Esophagus muscularis mucosa (tissue), 4 donors: ENCODE measurements around the gene CPED1. TPM values are rescaled to one million over a fixed set of nuclear protein-coding genes. Genes with fewer than 3 reads are reported as not detected.
"Not testable (repeated sequence)": the region's sequence is repeated elsewhere in the genome, so short reads cannot be mapped to it uniquely, and the experiment has no call there.

Source experiments
- DNase-seq: peaks from one replicate; pipeline ENCODE4 v3.0.0-alpha.2; 2017; ENCODE audit errors: extremely low spot score
- H3K27ac ChIP-seq, 4 donors: fragments of 200-600 bp; sonication (generic); replicated peaks in 1 of 4; 1 replicate in 3 of 4; 2 replicates in 1 of 4; pipeline ENCODE4 v1.5.1; 2016 to 2019; ENCODE audit warnings: mild to moderate bottlenecking in 1 of 4
- H3K27me3 ChIP-seq, 4 donors: fragments of 200-600 bp; sonication (generic); one replicate each; pipeline versions ENCODE4 v1.5.1 to v1.6.0; 2016 to 2019
- H3K36me3 ChIP-seq, 4 donors: fragments of 200-600 bp; sonication (generic); one replicate each; pipeline ENCODE4 v1.5.1; 2016 to 2019
- H3K4me1 ChIP-seq, 4 donors: fragments of 200-600 bp; sonication (generic); one replicate each; pipeline ENCODE4 v1.5.1; 2016 to 2019
- H3K4me3 ChIP-seq, 4 donors: fragments of 200-600 bp; sonication (generic); 1 replicate in 2 of 4; 2 replicates in 2 of 4; pipeline ENCODE4 v1.5.1; 2016 to 2019; ENCODE audit warnings: mild to moderate bottlenecking in 4 of 4, moderate library complexity in 1 of 4
- H3K9me3 ChIP-seq, 4 donors: fragments of 200-600 bp; sonication (generic); 1 replicate in 3 of 4; 2 replicates in 1 of 4; pipeline ENCODE4 v1.5.1; 2016 to 2019
- EP300 ChIP-seq: sonication (generic); formaldehyde crosslinking; IDR thresholded peaks from one replicate; pipeline ENCODE4 v1.6.1; 2017; ENCODE audit warnings: antibody characterized with exemption
- POLR2A ChIP-seq: fragments of 450-650 bp; IDR thresholded peaks from one replicate; pipeline ENCODE4 v1.6.1; 2017; ENCODE audit warnings: antibody characterized with exemption, moderate library complexity, mild to moderate bottlenecking, low read depth
- POLR2AphosphoS5 ChIP-seq, 2 donors: sonication (generic); formaldehyde crosslinking; IDR thresholded peaks; one replicate each; pipeline ENCODE4 v1.6.1; 2017; ENCODE audit warnings: antibody characterized with exemption in 2 of 2
- WGBS: methylation state at CpG from one replicate; pipeline ENCODE4 v1.1.5; 2018; 5-methylcytosine and 5-hydroxymethylcytosine counted together
- intact Hi-C: fragments of 100-400 bp; cut with DNase I; formaldehyde crosslinking; loops from one replicate; pipeline ENCODE4 v1.15.1; 2023
- total RNA-seq, 4 donors: library from RNA; depleted of rRNA; stranded (reverse); fragments of >200 nt; gene quantifications; one replicate each; pipeline versions ENCODE4 v1.1.0 to v1.2.1, GENCODE V29; 2016
- TF ChIP-seq, protein P1 (sequence below), 3 experiments: fragments of 200-600 bp in 2 of 3; fragments of 450-650 bp in 1 of 3; sonication (generic) in 2 of 3; IDR thresholded peaks; one replicate each; pipeline ENCODE4 v1.5.1; 2017 to 2019; ENCODE audit warnings: antibody characterized with exemption in 3 of 3, mild to moderate bottlenecking in 2 of 3, moderate library complexity in 1 of 3

CPED1 gene
- total RNA-seq, 4 donors from 2014 or later = 28.1 to 81.8 (median 32.0) TPM

DNA sequence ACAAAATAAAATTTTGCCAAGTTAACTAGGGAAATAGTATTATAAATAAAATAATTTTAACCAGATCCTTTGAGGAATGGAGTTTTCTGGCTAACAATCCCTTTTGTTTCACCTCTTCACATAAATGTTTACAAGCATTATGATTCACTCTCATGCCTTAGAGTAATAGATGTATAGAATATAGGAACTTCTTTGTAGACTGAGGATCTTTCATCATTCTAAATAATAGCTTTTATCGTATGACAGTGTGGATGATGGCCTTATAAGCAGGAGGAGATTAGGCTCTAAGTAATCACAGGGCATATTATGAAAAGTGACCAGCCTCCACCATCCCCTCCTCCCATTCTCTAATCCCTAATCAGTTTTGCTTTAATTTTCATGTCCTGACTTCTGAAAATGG, 24.4 kb upstream of the CPED1 start:
- Histone ChIP-seq H3K36me3 (peaks cover 13 to 51% (median 38%) of the 10 kb centered on the region in 4 donors), H3K4me1 (peaks cover 5 to 12% (median 9%) of the 10 kb centered on the region in 4 donors), H3K27ac (no peak overlapping the region), H3K9me3 (no peaks in the 10 kb centered on the region), H3K4me3 (no peak overlapping the region), H3K27me3 (no peaks in the 10 kb centered on the region)
- WGBS = 75% methylated on average over 1 of the region's 1 CpG
- intact Hi-C loops = no loop called here
- no peak for DNase-seq
- TF ChIP-seq, protein P1, sequence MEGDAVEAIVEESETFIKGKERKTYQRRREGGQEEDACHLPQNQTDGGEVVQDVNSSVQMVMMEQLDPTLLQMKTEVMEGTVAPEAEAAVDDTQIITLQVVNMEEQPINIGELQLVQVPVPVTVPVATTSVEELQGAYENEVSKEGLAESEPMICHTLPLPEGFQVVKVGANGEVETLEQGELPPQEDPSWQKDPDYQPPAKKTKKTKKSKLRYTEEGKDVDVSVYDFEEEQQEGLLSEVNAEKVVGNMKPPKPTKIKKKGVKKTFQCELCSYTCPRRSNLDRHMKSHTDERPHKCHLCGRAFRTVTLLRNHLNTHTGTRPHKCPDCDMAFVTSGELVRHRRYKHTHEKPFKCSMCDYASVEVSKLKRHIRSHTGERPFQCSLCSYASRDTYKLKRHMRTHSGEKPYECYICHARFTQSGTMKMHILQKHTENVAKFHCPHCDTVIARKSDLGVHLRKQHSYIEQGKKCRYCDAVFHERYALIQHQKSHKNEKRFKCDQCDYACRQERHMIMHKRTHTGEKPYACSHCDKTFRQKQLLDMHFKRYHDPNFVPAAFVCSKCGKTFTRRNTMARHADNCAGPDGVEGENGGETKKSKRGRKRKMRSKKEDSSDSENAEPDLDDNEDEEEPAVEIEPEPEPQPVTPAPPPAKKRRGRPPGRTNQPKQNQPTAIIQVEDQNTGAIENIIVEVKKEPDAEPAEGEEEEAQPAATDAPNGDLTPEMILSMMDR (IDR thresholded peaks at IDR 0.05) = no peak
- no peak for TF ChIP-seq EP300
- no peak for TF ChIP-seq POLR2AphosphoS5 (IDR thresholded peaks at IDR 0.05)
- TF ChIP-seq POLR2A = no peak

DNA sequence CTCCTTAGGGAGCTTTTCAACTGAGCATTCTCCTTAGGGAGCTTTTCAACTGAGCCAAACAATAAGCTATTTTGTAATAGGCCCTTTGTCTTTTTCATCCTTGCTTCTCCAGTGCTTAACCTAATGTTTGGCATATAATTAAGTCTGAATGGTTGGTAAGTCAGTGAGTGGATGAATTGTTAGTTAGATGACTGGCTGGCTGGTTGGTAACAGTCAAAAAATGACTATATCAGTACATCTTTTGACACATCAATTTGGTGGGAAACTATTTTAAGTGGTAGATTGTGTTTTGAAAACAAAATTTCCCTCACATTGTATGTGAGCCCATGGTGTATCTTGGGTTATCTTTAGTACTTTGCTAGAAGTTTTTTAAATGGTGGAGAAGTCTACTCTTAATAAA, 21.6 kb upstream of the CPED1 start:
- Histone ChIP-seq H3K36me3 (peaks cover 24 to 76% (median 59%) of the 10 kb centered on the region in 4 donors), H3K27ac (no peak overlapping the region), H3K9me3 (no peaks in the 10 kb centered on the region), H3K4me1 (peaks cover 0 to 5% (median 2%) of the 10 kb centered on the region in 4 donors), H3K4me3 (no peak overlapping the region), H3K27me3 (no peaks in the 10 kb centered on the region)
- DNase-seq = no peak
- TF ChIP-seq POLR2A = no peak
- intact Hi-C loops = no loop called here

DNA sequence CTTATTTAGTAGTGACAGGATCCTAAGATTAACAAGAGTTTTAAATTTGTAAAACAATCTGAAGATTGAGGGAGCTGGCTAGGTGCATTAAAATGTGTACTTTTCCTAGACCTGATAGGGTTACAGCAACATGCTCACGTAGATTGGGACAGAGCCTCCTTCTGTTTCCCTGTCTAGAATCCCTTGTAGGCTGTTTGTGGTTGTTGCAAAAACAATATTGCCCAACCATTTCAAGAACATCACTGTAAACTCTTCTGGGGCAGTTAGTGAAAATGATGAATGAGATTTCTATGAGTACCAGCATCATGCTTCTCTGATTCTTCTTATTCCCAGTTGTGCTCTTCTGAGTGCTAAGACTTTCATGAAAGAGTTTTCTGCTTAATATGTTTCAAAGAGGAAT, 14.7 kb upstream of the CPED1 start:
- WGBS = 79% methylated on average over 1 of the region's 1 CpG
- TF ChIP-seq POLR2A = no peak
- Histone ChIP-seq H3K27ac (no peak overlapping the region), H3K36me3 (peaks cover 37 to 84% (median 63%) of the 10 kb centered on the region in 4 donors), H3K4me3 (no peak overlapping the region), H3K4me1 (no peaks in the 10 kb centered on the region), H3K9me3 (no peaks in the 10 kb centered on the region), H3K27me3 (no peaks in the 10 kb centered on the region)
- intact Hi-C loops = no loop called here
- DNase-seq = no peak

DNA sequence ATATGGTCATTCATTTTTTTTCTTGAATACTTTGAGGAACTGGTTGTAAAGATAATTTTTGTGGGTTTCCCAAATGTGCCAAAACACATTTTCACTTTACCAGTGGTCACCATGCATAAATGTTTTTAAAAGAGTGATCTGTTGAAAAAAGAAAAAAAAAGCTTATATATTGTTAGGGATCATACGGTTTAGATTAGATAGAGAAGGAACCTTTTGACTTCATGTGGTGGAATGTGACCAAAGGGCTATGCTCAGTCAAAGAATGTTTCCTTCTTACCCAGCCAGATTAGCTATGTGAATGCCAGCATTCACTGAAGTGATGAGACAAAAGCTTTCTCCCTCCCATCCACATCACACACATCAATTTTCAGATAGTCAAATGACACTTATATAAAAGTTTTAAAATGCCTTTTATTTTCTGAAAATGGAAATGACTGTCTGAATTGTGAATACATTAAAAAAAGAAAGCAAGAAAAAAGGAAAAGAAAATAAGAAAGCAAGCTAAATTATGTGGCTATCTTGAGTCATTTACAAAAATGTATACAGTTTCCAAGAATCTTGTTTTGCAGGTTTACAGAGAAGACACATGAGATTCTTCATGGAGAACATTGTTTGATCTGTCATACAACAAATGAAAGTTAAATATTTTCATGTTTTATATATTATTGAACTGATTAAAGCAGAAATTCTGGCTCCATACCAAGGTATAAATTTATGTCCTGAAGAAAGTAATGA, 8.6 kb upstream of the CPED1 start:
- no peaks in the 10 kb centered on the region for H3K4me1 ChIP-seq
- intact Hi-C loops = no loop called here
- no peaks in the 10 kb centered on the region for H3K9me3 ChIP-seq
- H3K27me3 ChIP-seq = no peaks in the 10 kb centered on the region
- H3K4me3 ChIP-seq = no peak overlapping the region
- TF ChIP-seq POLR2A (no peak), POLR2AphosphoS5 (IDR thresholded peaks at IDR 0.05) (no peak)
- H3K36me3 ChIP-seq = peaks cover 13 to 23% (median 16%) of the 10 kb centered on the region in 4 donors
- DNase-seq = no peak
- H3K27ac ChIP-seq = no peak overlapping the region
- WGBS = 31% methylated on average over 1 of the region's 1 CpG

DNA sequence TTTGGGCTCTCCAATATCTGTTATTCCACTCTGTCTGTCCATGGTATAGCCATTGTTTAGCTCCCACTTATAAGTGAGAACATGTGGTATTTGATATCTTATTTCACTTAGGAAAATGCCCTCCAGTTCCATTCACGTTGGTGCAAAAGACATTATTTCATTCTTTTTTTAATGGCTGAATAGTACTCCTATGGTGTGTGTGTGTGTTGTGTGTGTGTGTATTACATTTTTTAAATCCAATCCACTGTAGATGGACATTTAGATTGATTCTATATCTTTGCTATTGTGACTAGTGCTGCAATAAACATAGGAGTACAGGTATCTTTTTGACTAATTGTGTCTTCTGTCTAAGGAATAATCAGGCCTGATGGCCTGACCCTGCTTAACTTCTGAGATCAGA, 7.4 kb upstream of the CPED1 start:
- WGBS = 72% methylated on average over 1 of the region's 1 CpG
- no peak overlapping the region for H3K27ac ChIP-seq

DNA sequence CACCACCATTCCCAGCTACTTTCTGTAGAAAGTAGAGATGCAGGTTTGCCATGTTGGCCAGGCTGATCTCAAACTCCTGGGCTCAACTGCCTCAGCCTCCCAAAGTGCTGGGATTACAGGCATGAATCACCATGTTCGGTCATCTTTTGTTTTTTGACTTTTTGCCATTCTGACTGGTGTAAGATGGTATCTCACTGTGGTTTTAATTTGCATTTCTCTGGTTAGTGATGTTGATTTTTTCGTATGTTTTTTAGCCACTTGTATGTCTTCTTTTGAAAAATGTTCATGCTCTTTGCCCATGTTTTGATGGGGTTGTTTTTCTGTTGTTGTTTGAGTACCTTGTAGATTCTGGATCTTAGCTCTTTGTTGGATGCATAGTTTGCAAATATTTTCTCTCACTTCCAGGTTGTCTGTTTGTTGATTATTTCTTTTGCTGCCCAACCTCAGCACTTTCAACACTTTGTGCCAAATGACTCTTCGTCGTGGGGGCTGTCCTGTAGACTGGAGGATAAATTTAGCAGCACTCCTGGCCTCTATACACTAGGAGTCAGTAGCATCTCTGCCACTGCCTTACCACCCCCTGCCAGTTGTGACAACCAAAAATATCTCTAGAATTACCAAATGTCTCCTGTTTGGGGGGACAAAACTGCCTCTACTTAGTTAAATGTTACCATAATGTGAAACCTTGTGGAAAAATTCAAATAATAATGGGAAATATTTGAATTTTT, 6.5 kb upstream of the CPED1 start:
- H3K9me3 ChIP-seq = no peaks in the 10 kb centered on the region
- H3K4me3 ChIP-seq = no peak overlapping the region
- intact Hi-C loops = no loop called here
- no peak overlapping the region for H3K27ac ChIP-seq
- H3K27me3 ChIP-seq = no peaks in the 10 kb centered on the region
- H3K36me3 ChIP-seq = peaks cover 0 to 4% (median 1%) of the 10 kb centered on the region in 4 donors
- DNase-seq = no peak
- 77% methylated on average over 4 of the region's 4 CpGs for WGBS
- TF ChIP-seq POLR2A (no peak), POLR2AphosphoS5 (IDR thresholded peaks at IDR 0.05) (no peak), EP300 (no peak)
- TF ChIP-seq, protein P1 (IDR thresholded peaks at IDR 0.05) = no peak
- no peaks in the 10 kb centered on the region for H3K4me1 ChIP-seq

More for the DNA sequence above, 7.4 kb upstream of the CPED1 start:
- Histone ChIP-seq H3K4me3 (no peak overlapping the region), H3K4me1 (no peaks in the 10 kb centered on the region), H3K9me3 (no peaks in the 10 kb centered on the region), H3K27me3 (no peaks in the 10 kb centered on the region), H3K36me3 (peaks cover under 1 to 12% (median 6%) of the 10 kb centered on the region in 4 donors)
- TF ChIP-seq, protein P1 (IDR thresholded peaks at IDR 0.05) = no peak
- no peak for TF ChIP-seq POLR2AphosphoS5 (IDR thresholded peaks at IDR 0.05)
- no peak for TF ChIP-seq EP300
- no peak for TF ChIP-seq POLR2A
- DNase-seq = no peak
- intact Hi-C loops = no loop called here

DNA sequence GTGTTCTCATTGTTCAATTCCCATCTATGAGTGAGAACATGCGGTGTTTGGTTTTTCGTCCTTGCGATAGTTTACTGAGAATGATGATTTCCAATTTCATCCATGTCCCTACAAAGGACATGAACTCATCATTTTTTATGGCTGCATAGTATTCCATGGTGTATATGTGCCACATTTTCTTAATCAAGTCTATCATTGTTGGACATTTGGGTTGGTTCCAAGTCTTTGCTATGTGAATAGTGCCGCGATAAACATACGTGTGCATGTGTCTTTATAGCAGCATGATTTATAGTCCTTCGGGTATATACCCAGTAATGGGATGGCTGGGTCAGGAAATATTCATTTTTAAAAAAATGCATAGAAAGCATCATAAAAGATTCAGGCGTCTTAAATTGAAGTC, 4.9 kb upstream of the CPED1 start:
- H3K4me3 ChIP-seq, H3K27ac ChIP-seq, H3K9me3 ChIP-seq, DNase-seq, H3K27me3 ChIP-seq, H3K4me1 ChIP-seq, H3K36me3 ChIP-seq, intact Hi-C loops: not testable (repeated sequence)
- WGBS = 91% methylated on average over 5 of the region's 8 CpGs
